Smooth muscle cell of the pulmonary artery (primary cell): Measurements from ENCODE around the gene HTR3A. TPM values are rescaled to one million over a fixed set of nuclear protein-coding genes. Genes with fewer than 3 reads are reported as not detected.

Source experiments
- total RNA-seq: library from RNA; depleted of rRNA; stranded (reverse); fragments of >200 nt; gene quantifications from 2 replicates; pipeline ENCODE4 v1.2.3, GENCODE V29; 2014

Gene HTR3A
- total RNA-seq, result not detected in 2 replicates

GRCh38 chr11:113974741-113975470 lies at the start of gene HTR3A:
Gene HTR3A (plus strand): TSS chr11:113975108. CDS start chr11:113975326, 218 bp downstream.

Other genes starting within 250 kb of the HTR3A start
- 15.1 and 19.0 TPM in 2 replicates for gene ZW10, start 201.4 kb upstream of the HTR3A start, total RNA-seq
- gene CLDN25, start 195.3 kb upstream of the HTR3A start, total RNA-seq, result not detected in 2 replicates
- 34.3 and 38.1 TPM in 2 replicates for gene USP28, start 99.5 kb upstream of the HTR3A start, total RNA-seq
- gene HTR3B, start 70.3 kb upstream of the HTR3A start, total RNA-seq, result not detected in 2 replicates
- gene ZBTB16, start 84.6 kb downstream of the HTR3A start, total RNA-seq, result under 0.01 TPM in 1 of 2 replicates, not detected in the other